HuH-7 (cell line): ENCODE measurements around the gene LSM14A.
"Not testable (repeated sequence)": the region's sequence is repeated elsewhere in the genome, so short reads cannot be mapped to it uniquely, and the experiment has no call there.

Source experiments
- DNase-seq: peaks from one replicate; pipeline ENCODE4 v3.0.0; 2011; ENCODE audit warnings: low spot score

Gene LSM14A

GRCh38 chr19:34171877-34172660, at the start of gene LSM14A:
Gene LSM14A (plus strand): TSS chr19:34172504. CDS start chr19:34172643, 139 bp downstream.
- peak; percentile 94 for DNase-seq

GRCh38 chr19:34124828-34125227, 47.5 kb upstream of the LSM14A start:
- DNase-seq: no peak

GRCh38 chr19:34126966-34127365, 45.3 kb upstream of the LSM14A start:
- DNase-seq: no peak

- DNase-seq: no peak
Measured at GRCh38 chr19:34127684-34128189, 44.6 kb upstream of the LSM14A start.

- DNase-seq: no peak
Measured at GRCh38 chr19:34128558-34129250, 43.6 kb upstream of the LSM14A start.

- DNase-seq: no peak
Measured at GRCh38 chr19:34131100-34131499, 41.2 kb upstream of the LSM14A start.

- DNase-seq: not testable (repeated sequence)
Measured at GRCh38 chr19:34132145-34132544, 40.2 kb upstream of the LSM14A start.

GRCh38 chr19:34132706-34133105, 39.6 kb upstream of the LSM14A start:
- DNase-seq: not testable (repeated sequence)

- peak; percentile 90 for DNase-seq
Measured at GRCh38 chr19:34134190-34135053, 37.9 kb upstream of the LSM14A start.

GRCh38 chr19:34135054-34135800, 37.1 kb upstream of the LSM14A start:
- no peak for DNase-seq

GRCh38 chr19:34135821-34136611, 36.3 kb upstream of the LSM14A start:
- DNase-seq: no peak

GRCh38 chr19:34141025-34141424, 31.3 kb upstream of the LSM14A start:
- DNase-seq: no peak

GRCh38 chr19:34142440-34142839, 29.9 kb upstream of the LSM14A start:
- no peak for DNase-seq

- DNase-seq: peak; percentile 71
Measured at GRCh38 chr19:34145741-34146202, 26.5 kb upstream of the LSM14A start.

- no peak for DNase-seq
Measured at GRCh38 chr19:34148658-34149185, 23.6 kb upstream of the LSM14A start.

- no peak for DNase-seq
Measured at GRCh38 chr19:34149873-34150272, 22.4 kb upstream of the LSM14A start.

- DNase-seq: no peak
Measured at GRCh38 chr19:34150558-34150957, 21.7 kb upstream of the LSM14A start.

GRCh38 chr19:34151439-34151838, 20.9 kb upstream of the LSM14A start:
- DNase-seq: no peak

- DNase-seq: no peak
Measured at GRCh38 chr19:34154401-34154800, 17.9 kb upstream of the LSM14A start.

GRCh38 chr19:34155686-34156085, 16.6 kb upstream of the LSM14A start:
- DNase-seq: no peak
